ENCODE results near the gene AKT2.

- TF ChIP-seq CTCF (IDR thresholded peaks at IDR 0.05) (no peak), EZH2 (IDR thresholded peaks at IDR 0.05) (no peak), EZH2phosphoT487 (IDR thresholded peaks at IDR 0.05) (no peak)
Observed at GRCh38 chr19:40236366-40236765, 48.8 kb downstream of the AKT2 start.
